Posterior vena cava (tissue), 2 donors: ENCODE data around the gene RBM5. TPM values are rescaled to one million over a fixed set of nuclear protein-coding genes. Genes with fewer than 3 reads are reported as not detected.

Experiments used
- DNase-seq: peaks from one replicate; pipeline ENCODE4 v3.0.0-alpha.2; 2020; ENCODE audit warnings: low spot score
- intact Hi-C, 2 donors: fragments of 100-400 bp; cut with DNase I; formaldehyde crosslinking; loops; one replicate each; pipeline versions ENCODE4 v1.14.1 to v1.14.2; 2022 to 2023
- total RNA-seq, 2 donors: library from RNA; stranded (reverse); fragmentation: NEBNext Ultra II Directional; extraction: Animal tissue kit (Norgen Biotek cat#: 25700); gene quantifications; one replicate each; pipeline ENCODE4 v1.2.1, GENCODE V29; 2021
- donor health status: DM: yes; HTN: yes; CAD: no.
- donor health status: DM: yes; HTN: yes; CAD: no.

Gene RBM5
- total RNA-seq, 2 donors from 2014 or later: 83.5 to 108 TPM

DNA sequence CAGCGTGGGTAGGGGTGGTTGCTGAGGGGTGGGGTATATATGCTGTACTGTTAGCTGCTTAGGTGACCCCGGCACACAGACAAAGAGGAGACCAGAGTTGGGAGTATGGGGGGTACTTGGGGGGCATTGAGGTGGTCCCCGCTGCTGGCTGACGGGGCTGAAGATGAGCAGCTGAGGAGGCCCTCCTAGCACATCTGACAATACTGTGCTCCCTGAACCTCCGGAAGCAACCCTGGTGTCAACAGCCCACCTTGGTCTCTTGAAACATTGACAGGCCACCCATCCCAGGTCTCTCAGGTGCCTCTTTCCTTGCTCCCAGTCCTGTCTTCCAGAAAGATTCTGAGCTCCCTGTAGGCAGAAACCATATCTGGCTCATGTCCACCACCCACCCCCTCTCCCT is 47.2 kb downstream of the RBM5 start:
- intact Hi-C loops: no loop called here
- DNase-seq: no peak

DNA sequence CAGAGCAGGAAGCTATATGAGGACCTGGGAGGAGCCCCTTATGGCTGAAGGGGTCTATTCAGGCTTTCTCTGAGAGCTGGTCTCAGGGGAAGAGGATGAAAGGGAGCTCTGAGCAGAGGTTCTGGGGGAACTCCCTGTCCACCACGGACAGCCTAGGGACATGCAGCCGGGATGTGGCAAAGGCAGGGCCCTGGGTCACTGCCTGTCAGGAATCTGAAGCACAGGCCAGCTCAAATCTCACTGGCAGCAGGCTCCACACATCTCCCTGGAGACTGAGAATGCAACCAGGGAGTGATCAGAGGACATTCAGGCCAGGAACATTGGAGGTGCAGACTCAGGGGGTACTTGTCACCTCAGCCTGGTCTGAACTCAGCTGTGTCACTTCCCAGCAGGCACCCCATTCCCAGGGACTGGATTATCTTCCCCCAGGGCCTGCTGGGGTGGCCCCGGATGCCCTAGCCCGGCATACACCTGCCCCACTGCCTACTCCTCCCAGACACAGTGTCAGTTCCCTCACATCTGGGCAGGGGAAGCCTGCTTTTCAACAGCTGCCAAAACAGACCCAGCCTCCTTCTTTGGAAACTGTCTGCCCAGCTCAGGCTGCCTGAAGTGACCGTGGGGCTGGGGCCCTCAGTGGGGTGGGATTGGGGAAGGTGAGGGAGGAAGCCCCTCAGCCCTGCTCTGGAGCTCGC is 48.1 kb downstream of the RBM5 start:
- intact Hi-C loops: no loop called here

GRCh38 chr3:50137531-50137930 is 48.8 kb downstream of the RBM5 start:
- intact Hi-C loops: no loop called here

More for the DNA sequence above, 48.1 kb downstream of the RBM5 start:
- no peak for DNase-seq

GRCh38 chr3:50138266-50139200 is 49.8 kb downstream of the RBM5 start:
- DNase-seq: no peak
- intact Hi-C loops: no loop called here

More at GRCh38 chr3:50137531-50137930, 48.8 kb downstream of the RBM5 start:
- DNase-seq: no peak

DNA sequence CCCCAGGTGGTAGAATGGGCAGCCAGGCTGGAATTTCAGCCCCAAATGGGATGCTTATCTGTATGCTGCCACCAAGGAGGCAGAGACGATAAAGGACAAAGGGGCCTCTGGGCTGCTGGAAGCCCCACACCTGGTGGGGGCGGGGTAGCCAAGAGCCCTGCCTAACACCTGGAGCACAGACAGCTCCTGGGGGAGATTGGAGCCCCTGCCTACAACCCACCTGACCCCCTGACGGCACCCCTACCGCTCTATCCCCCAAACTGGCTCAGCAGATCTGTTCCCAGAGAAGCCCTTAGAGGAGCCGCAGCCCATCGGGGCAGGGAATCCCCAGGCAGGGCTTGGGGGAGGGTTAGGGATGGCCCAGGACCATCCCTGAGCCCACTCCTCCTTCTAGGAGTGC is 50.6 kb downstream of the RBM5 start:
- no peak for DNase-seq
- intact Hi-C loops: no loop called here

DNA sequence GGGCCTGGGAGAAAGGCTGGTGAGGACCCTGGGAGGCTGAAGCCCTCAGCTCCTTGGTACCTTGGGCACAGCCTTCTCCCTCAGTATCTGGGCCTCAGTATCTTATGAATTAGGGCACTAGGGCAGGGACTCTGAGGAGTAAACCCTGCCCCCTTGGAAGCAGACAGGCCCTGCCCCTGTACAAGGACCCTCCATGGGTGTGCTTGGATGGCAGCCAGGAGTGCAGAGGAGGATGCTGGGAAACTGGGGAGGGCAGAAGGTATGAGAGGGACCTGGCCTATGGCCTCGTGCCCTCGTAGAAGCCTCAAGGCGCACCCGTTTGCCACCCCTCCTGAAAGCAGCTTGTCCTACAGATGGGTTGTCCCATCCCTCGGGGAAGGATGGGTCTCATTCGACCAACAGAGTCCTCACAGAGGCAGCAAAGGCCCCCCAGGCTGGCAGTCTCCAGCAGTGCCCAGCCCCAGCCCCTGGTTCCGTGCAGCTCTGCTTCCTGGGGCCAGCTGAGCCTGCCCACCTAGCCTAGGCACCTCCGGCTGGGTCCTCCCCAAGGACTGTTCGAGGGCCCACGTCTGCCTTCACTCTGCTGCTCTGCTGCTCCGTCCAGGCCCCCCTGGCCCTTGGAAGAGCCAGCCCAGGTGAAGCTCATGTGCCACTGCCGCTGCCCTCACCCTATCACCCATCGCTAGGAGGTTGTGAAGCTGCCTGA is 51.2 kb downstream of the RBM5 start:
- no peak for DNase-seq
- intact Hi-C loops: no loop called here

- intact Hi-C loops: no loop called here
- DNase-seq: no peak
Measured at GRCh38 chr3:50140990-50141389, 52.3 kb downstream of the RBM5 start.

DNA sequence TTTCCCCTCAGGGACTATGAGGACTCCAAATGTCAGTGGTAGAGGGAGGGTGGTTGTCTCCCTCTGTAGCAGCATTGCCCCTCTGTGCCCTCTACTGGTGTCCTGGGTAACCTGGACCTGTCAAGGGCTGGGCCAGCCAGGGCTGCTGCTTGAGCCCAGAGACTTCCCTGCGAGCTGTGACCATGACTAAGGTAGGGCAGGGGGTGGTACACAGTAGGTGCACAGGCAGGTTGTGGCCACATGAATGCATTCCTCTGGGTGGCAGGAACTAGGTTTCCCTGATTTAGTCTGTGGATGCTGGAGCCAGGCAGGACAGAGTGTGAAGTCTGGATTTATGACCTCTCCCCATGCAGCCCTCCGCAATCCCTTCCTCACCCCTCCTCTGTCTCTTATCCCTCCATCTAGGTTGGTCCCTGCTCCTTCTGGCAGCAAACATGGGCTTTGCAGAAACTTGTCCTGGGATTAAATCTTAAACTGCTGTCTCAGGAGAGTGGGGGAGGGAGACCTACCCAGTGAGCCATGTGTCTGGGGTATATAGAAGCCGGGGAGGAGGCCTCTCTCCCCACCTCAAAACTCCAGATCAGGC is 57.7 kb downstream of the RBM5 start:
- intact Hi-C loops: no loop called here
- no peak for DNase-seq

GRCh38 chr3:50147016-50147415 is 58.3 kb downstream of the RBM5 start:
- DNase-seq: no peak
- intact Hi-C loops: no loop called here

DNA sequence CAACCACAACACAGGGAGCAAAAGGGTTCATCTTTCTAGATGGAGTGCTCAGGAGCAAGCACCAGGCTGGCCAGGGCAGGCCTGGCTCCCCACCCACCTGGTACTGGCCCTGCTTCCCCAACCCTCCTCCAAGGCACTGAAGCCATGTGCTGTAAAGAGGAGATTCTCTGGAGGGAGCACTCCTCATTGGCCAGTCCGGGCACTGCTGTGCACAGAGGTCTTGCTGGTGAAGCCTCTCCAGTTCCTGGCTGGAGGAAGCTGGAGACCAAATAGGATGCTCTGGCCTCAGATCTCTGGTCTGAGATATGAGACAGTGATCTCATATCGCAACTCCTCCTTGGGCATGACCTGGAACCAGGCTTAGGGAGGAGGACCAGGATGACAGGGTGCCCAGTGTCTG is 58.7 kb downstream of the RBM5 start:
- DNase-seq: no peak
- intact Hi-C loops: no loop called here

DNA sequence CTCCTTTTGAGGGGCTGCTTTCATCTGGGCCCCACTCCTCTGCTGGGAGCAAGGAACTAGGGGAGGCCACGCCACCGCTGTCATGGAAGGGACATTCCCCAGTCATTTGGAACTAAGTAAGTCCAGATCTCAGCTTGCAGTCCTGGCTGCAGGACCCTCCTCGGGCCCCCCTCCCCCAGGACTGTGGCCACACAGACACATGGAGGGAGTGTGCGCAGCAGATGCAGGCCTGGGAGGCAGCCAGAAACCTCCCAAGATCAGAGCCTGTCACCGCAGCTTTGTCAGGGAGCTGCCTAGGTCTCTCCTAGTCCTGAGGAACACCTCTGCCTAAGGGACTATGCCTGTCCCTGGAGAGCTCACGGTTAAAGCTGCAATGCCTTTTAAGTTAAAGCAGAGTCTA is 59.1 kb downstream of the RBM5 start:
- intact Hi-C loops: no loop called here
- DNase-seq: no peak

GRCh38 chr3:50150404-50150750 is 61.7 kb downstream of the RBM5 start:
- no peak for DNase-seq
- intact Hi-C loops: loop anchor here in 1 of 2 donors (2.0 kb wide), 1 partner anchor 76 kb away; no protein-coding TSS in a partner anchor

DNA sequence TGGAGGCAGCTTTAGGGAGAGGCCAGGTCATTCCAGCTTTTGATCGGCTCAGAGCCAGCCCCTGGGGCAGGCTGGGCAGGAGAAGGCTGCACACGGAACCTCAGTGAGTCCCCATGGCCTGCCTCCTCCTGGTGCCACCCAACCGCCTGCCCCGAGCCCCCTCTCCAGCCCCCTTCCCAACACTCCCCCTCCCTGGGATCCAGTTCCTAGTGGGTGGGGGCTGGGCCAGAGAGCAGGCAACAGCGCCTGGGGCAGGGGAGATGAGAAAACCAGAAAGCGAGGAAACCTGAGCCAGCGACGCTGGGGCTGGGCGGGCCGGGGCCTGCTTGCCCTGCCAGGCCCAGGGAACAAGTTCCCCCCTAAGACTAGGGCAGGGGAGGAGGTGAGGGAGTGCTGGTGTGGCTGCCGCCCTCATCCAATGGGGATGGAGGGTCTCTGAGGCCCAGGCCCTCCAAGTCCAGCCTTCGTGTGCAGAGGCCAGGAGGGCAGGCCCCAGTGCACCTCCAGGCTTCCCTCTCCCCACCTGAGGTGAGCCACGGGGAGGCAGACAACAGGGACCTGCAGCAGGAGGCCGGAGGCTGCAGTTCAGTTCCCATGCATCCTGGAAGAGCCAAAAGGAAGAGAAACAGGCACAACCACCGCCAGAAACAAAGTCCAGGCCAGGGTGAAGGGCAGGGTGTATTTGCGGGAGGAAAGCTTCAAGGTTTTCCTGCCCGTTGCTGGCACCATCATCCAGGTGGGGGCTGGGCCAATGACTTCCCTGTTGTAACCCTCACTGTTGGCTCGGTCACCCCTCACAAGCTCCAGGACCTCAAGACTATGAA is 62.4 kb downstream of the RBM5 start:
- DNase-seq: no peak
- intact Hi-C loops: loop anchor here in 1 of 2 donors (2.0 kb wide), 1 partner anchor 76 kb away; no protein-coding TSS in a partner anchor

GRCh38 chr3:50151728-50152127 is 63.0 kb downstream of the RBM5 start:
- intact Hi-C loops: loop anchor here in 1 of 2 donors (2.0 kb wide), 1 partner anchor 77 kb away; no protein-coding TSS in a partner anchor
- no peak for DNase-seq

GRCh38 chr3:50153782-50154475 is 65.2 kb downstream of the RBM5 start:
- intact Hi-C loops: no loop called here
- DNase-seq: no peak

- DNase-seq: no peak
- intact Hi-C loops: no loop called here
Measured at GRCh38 chr3:50154476-50154839, 65.7 kb downstream of the RBM5 start.

DNA sequence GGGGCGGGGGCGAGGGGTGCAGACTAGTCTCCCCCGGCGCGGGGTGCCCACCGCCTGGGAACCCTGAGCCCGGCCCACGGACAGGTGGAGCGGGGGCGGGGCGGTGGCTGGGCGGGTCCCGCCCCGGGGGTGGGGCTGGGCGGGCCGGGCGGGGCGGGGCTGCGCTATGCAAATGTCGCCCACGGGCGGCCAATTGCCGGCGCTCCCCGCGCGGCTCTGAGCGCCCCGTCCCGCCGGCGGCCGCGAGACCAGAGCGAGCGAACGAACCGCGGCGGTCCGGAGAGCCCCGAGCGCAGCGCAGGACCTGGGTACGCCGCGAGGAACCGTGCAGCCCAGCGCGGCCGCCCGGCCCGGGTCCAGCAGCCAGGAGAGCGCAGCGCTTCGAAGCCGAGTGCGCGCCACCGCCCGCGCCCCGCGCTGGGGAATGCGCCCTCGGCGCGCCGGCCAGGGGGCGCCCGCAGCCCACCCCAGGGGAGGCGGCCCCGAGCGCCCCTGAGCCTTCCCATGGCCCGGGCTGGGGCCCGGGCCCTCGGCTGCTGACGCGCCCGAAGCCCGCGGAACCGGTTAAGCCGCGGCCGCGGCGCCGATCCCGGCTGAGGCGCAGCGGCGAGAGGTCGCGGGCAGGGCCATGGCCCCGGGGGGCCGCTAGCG is 66.2 kb downstream of the RBM5 start, which contains the start of gene SEMA3F:
Gene SEMA3F, plus strand, starts transcription at position 485 of the 651 bp plus-strand sequence. CDS start 4,299 bp downstream, outside the sequence.
- intact Hi-C loops: no loop called here
- no peak for DNase-seq

GRCh38 chr3:50155491-50155878 is 66.8 kb downstream of the RBM5 start:
- intact Hi-C loops: no loop called here
- DNase-seq: no peak
